M059J (cell line): ENCODE data around the gene COL6A3. TPM values are rescaled to one million over a fixed set of nuclear protein-coding genes. Genes with fewer than 3 reads are reported as not detected.

Experiments used
- DNase-seq: peaks from one replicate; pipeline ENCODE4 v3.0.0-alpha.2; 2012; ENCODE audit warnings: low read depth
- total RNA-seq: library from RNA; depleted of rRNA; stranded (reverse); fragments of >200 nt; shearing (Covaris generic); gene quantifications from 2 replicates; pipeline ENCODE4 v1.2.3, GENCODE V29; 2014; rRNA removed

COL6A3 gene, protein sequence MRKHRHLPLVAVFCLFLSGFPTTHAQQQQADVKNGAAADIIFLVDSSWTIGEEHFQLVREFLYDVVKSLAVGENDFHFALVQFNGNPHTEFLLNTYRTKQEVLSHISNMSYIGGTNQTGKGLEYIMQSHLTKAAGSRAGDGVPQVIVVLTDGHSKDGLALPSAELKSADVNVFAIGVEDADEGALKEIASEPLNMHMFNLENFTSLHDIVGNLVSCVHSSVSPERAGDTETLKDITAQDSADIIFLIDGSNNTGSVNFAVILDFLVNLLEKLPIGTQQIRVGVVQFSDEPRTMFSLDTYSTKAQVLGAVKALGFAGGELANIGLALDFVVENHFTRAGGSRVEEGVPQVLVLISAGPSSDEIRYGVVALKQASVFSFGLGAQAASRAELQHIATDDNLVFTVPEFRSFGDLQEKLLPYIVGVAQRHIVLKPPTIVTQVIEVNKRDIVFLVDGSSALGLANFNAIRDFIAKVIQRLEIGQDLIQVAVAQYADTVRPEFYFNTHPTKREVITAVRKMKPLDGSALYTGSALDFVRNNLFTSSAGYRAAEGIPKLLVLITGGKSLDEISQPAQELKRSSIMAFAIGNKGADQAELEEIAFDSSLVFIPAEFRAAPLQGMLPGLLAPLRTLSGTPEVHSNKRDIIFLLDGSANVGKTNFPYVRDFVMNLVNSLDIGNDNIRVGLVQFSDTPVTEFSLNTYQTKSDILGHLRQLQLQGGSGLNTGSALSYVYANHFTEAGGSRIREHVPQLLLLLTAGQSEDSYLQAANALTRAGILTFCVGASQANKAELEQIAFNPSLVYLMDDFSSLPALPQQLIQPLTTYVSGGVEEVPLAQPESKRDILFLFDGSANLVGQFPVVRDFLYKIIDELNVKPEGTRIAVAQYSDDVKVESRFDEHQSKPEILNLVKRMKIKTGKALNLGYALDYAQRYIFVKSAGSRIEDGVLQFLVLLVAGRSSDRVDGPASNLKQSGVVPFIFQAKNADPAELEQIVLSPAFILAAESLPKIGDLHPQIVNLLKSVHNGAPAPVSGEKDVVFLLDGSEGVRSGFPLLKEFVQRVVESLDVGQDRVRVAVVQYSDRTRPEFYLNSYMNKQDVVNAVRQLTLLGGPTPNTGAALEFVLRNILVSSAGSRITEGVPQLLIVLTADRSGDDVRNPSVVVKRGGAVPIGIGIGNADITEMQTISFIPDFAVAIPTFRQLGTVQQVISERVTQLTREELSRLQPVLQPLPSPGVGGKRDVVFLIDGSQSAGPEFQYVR (N-terminal part only)
- 2.1 and 3.5 TPM in 2 replicates for total RNA-seq

DNA sequence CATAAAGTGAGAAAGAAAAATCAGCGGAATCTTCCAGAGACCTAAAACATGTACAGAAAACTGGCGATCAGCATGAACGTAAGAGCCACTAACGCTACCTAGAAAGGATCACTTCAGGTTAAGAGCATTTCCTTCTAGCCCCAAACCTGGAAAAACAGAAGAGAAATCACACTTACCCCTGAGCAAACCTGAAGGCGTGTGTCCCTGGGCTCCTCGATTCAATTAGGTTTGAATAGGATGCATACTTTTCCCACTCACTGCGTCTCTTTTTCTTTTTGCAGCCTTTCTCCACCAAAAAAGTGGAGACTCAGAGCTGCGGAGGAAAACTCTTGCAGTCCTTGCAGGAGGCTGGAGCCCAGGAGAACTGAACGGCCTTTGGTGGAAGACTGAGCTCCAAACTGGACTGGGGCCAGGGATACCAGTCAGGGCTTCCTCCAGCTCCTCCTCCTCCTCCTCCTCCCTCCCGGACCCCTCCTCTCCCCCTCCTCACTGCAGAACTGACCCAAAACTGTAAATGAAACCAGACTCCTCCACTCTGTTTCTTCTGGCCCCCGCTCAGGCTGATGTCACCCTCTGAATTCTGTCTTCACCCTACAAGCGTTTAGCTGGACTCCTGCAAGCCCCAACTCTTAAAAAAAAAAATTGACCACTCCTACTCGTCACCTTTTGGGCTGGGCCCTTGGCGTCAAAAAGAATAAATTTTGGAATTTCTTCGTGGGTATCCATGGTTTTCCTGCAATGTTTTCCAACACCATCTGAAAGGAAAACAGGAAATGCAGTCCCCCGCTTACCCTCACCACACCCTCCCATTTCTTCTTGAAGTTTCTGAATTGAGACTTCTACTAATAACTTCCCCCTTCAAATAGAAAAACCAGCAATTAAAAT, at the start of gene COL6A3:
Gene COL6A3 (minus strand): TSS at position 388 of the 885 bp plus-strand sequence. CDS start 17,347 bp downstream, outside the sequence.
- DNase-seq: no peak

DNA sequence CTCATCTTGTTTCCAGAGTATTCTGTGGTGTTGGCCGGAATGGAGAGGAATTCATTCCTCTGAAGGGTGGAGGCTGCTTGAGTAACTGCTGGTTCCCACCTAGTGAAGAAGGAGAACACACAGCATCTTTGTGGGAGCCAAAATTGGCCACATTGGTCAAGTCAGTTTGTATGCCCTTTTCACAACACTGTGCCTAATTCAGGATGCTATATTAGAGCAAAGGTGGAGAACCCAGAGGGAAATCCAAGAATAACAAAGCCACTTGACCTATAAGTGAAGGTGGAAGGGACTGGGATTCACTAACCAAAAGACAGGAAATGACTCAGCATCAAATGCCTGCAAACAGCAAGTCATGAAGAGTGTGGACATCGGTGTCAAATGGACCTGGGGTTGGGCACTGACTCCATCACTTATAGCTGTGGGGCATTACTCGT, 45.8 kb upstream of the COL6A3 start:
- DNase-seq: peak; percentile 94

DNA sequence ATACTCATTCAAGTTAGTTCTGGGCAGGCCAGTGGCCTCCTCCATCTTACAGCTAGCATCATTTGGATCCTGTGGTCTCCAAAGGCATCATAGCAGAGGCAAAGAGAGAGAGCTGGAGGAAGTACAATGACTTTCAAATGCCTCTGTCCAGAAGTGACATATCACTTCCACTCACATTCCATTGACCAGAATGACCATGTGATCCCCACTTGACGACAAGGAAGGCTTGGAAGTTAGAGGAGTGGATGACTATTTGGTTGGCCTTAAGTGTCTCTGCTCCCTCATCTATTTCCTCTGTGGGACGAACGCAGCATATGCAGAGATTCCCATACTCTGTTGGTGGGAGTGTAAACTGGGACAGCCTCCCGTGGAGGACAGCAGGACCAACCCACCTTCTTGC, 45.3 kb upstream of the COL6A3 start:
- peak; percentile 53 for DNase-seq

DNA sequence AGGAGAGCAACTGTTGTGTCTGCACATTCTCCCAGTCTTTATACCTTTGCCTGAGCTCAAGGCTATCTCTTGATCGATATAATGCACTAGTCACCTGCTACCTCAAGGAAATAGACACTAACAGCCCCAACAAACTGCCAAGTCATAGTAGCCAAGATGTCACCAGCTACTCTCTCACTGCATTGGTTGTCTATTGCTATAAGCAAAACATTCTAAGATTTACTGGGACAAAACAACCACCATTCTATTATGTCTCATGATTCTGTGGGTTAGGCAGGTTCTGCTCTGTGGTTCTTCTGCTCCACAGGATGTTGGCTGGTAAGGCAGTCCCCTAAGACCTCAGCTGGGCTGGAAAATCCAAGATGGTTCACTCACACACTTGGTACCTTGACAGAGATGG, 44.6 kb upstream of the COL6A3 start:
- no peak for DNase-seq

DNA sequence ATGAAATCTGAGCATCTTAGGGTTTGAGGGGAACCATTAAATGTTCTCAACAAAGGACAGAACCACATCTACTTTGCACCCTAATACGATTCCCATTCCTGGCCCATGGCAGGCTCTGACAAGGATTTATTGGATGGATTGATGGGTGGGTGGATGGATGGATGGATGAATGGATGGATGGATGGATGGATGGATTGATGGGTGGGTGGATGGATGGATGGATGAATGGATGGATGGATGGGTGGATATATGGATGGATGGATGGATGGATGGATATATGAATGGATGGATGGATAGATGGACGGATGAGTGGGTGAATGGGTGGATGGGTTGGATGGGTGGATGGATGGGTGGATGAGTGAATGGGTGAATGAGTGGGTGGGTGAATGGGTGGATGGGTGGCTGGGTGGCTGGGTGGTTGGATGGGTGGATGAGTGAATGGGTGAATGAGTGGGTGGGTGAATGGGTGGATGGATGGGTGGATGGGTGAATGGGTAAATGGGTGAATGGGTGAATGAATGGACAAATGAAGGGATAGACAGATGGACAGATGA, 43.5 kb upstream of the COL6A3 start:
- no peak for DNase-seq

DNA sequence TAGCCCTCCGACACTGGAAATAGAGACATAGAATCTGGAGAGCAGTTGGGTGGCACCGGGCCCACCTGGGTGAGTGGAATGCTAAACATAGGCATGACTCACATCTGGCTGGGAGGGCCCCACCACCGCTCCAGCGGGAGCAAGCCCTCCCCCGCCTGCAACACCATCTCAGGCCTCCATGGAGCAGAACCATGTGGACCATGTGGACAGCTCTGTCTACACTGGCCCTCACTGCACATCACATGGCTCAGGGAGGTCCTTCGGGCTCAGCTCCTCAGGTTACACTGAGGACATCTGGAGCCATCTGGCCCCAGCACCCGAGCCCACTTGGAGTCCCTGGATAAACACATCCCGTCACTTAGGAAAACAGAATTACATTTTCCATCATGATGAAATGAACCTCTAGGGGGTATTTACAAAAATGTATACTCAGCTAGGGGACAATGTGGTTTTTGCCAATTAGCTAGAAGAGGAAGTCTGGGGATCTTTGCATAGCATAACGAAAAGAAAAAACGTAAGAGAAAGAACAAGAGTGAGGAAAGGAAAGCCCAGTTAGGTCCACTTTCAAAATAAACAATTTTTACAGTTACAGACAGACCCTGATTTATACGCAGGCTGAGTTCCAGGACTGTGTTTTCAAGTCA, 42.4 kb upstream of the COL6A3 start:
- DNase-seq: peak; percentile 85

DNA sequence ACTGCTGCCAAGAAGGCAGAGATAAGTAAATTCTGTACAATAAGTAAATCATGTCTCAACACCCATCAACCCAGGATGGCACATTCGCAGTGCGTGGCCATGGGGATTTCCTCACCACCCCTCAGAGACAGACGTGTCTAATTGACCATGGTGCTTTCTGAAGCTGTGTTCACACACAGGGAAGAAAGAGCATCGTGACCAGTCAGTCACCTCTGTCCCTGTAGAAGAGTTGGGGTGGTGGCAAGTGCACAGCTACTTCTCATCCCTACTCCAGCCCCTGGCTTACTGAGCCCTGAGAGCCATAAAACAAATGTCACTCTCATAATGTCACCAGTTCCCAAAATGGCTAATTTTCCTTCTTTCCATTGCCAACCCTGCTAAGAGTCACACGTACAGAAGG, 41.8 kb upstream of the COL6A3 start:
- no peak for DNase-seq

DNA sequence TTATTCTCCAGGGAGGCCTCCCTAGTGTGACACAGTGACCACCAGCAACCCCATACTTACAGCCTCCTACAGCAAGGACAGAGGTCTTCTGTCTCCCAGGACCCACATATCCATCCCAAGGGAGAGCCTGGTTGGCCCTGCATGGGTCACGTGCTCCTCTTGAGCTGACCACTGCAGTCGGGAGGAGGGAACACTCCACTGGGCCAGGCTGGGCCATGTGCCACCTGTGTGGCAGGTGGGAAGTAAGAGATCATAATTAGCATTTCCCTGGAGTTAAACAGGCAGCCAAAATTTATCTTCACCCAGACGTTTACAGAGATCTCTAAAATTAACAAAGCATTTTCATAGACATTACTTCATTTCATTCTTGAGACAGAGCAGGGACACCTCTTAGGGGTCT, 39.7 kb upstream of the COL6A3 start:
- DNase-seq: no peak

DNA sequence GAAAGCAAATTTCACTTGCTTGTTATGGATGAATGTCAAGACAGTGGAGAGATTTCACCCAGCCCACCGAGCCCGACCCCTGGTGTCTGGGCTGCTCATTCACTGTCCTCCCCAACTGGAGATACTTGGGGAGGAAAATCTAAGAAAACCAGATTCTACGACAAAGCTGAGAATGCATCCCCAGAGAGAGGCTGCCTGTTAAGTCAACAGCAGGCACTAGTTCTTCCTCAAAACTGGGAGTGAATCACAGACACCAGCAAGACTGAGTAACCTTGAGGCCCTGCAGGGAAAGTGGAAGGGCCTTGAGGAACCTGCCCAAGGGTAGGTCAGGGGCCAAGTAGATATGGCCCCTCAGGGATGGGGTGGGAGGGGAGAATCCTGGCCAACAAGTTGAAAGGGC, 38.9 kb upstream of the COL6A3 start:
- no peak for DNase-seq

DNA sequence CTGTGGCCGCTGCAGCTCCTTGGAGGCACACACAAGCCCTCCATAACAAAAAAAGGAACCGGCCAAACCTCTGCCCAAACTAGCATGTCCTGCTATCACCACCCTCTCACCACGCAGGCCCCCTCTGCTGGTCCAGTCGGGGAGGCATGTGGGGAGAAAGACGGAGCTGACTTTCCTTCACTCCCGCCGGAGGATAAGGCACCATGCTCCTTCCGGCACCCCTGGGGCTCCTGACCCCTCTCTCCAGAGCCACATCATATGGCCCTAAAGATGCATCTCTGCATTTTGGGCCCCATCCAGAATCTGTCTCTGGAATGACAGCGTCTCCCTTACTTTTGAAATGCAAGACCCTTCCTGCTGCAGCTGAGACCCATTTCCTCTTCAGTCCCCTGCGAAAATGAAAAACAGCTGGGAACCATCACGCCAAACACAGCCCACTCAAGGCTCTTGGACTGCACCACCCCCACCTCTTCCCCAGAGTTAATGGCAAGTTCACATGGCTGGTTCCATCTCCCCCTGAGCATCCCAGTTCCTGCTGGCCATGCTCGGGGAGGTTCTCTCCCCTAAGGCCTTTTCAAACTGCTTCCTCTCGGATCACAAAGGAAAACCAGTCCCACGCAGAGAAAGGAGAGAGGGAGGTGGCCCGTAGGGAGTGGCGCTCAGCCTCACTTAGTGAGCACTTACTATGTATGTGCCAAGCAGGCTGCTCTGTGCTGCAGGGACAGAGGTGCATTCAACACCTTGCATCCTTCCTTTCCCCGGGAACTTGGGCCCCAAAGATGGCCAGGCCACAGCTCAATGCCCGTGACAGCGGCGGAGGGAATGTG, 37.9 kb upstream of the COL6A3 start:
- DNase-seq: no peak

DNA sequence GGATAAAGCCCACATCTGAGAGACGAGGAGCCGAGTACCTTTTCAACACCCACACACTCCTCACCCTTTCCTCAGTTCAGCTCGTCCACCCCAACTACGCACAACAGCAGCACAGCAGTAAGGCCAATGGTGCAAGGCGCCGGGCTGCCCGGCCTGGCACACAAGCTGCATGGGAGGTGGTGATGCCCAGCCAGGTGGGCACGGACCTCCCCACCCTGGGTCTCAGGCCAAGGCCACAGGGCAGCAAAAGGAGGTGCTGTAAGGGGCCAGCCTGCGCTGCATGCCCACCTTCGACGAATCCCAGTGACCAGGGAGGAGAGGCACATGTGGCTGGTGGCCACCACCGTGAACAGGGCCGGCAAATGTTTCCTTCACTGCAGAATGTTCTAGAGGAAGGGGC, 36.6 kb upstream of the COL6A3 start:
- no peak for DNase-seq

DNA sequence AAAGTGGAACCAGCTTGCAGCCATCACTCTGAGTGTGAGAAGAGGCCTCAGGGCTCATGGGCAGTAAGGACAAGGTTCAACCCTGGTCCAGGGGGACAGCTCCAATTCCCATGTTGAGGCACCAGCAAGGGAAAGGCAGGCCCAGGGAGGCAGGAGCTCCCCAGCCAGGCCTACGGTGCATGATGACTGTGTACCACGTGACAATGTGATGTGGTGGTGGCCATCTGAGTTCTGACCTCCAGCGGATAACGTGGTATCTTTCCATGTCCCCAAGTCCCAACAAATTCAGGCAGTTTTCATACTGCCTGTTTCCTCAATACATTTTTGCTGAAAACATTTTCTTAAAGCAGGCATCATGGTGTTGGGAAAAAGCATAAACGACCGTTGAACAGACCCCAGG, 36.1 kb upstream of the COL6A3 start:
- no peak for DNase-seq

DNA sequence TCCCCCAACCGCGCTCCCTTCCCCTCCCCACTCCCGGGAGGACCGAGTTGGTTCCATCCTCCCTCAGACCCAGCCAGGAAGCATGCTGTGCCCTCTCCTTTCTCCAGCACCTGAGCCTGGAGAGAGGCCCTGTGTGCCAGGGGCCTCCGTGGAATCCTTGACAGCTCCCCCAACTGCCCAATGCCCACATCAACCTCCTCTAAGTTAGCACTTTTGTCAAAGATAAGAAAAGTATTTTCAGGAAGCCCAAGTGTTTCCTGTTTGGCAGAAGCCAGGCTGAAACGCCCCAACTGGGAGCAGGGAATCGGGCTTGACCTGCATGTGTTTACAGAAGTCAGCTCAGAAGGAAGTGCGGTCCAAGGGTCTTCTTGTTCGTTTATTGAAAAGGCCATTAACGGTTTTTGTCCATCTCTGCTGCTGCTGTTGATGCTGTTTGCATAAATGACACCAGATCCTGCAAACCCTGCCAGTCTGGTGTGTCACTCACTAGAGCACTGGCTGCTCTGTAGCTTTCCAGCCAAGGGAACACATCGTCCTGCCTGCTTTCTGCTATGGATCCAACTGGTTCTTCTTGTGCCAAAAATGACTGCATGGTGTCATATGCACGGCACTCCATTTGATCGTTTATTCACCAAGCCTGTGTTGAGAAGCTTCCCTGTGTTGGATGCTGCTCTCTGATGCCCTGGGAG, 35.4 kb upstream of the COL6A3 start:
- DNase-seq: peak; percentile 41

DNA sequence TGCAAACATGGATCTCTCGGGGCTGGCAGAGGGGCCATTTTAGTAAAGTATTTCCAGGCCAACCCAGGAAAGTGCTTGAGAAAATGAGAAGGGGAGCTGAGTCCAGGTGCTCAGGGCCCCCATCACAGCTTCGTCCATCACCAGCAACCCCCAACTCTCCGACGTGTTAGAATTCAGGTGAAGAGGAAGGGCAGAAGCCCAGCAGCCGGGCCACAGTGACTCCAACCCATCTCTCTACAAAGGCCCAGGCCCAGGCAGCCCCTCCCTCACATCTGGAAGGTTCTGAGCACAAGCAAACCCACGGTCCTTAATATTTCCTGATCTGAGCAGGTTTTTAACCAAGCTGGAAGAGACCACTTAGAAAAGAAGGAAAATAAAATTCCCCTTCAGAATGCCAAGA, 34.7 kb upstream of the COL6A3 start:
- DNase-seq: no peak

DNA sequence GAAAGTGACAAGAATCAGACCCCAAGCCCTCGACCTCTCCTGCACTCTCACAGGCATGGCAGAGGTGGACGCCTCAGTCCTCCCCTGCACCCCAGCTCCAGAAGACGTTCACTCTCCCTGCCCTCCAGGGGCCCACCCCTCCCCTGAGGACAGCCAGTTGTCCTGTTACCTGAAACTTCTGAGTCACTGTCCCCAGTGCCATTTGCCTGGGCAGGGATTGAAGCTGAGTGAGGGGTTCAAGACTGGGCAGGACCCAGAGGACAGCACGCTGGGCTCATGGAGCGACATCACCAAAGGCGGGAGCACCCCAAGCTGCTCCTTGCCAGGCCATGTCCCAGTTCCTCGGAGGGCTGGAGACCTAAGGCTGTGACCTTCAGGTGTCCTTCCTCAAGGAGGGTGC, 34.2 kb upstream of the COL6A3 start:
- no peak for DNase-seq

DNA sequence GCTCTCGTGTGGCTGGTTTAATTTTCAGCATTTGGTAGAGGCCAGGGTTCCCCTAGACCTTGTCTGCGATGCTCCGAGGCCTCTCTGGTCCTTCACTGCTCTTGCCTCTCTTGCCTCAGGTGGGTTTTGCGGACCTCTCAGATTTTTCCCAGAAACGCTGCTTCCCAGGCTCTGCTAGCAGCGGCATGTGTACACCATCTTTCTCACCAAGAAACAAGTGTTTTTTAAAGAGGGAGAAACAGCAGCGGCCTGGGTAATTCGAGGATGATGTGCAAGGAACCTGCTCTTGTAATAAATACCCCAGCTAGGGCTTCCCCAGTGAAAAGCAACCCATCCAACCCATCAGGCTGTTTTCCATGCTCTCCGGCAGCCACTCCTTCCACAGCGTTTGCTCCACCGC, 33.5 kb upstream of the COL6A3 start:
- DNase-seq: no peak

DNA sequence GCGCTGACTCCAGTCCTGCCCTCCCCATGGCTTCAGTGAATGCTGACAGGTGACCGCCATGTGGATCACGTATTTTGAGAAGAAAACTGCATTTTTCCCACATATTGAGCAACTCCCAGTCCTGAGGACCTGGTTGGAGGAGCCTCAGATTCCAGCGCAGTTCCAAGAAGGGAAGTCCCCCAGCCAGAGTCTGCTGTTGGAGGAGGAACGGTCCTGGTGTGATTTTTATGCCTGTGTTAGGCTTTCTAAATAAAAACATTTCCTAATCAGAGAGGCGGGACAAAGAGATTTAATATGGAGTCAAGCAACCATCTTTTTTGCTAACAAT, 32.3 kb upstream of the COL6A3 start:
- DNase-seq: no peak

DNA sequence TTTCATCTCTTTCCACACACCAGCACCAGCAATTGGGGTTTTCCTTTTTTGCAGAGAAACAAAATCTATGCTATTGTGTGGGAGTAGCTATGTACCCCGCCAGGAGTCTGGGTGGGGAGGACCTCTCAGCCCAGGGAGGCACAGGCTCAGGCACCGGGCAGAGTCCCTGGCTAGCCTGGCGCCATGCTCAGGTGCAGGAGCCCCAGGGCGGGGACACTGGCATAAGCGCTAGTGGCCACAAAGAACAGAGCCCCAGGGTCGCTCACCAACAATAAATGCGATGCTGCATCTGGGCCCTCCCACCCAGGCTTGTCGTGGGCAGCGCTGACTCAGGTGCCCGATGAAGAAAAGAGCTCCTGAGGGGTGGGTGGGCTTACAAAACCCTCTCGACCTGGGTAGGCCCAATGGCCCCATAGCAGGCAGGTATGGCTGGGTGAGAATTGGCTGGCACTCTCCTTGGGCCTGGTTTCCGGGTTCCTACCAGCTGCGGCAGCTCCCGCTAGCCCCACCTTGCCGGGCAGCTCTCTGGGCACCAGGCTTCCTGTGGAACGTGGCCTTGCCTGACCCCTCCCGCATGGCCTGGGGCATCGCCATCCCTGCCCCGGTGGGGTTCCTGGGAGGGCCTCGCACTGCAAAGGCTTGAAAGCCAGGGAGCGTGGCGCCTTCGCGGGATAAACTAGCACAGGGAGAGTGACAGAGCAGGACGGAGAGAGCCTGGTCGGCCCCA, 31.8 kb upstream of the COL6A3 start:
- DNase-seq: no peak
